LNCAP (cell line): ENCODE measurements around the gene TIAM2.
A peak's percentile ranks its signal among the peaks of the same experiment; 100 is the strongest.

ENCODE experiments used
- CTCF ChIP-seq: fragments of 450-650 bp; IDR thresholded peaks from 2 replicates; pipeline ENCODE4 v1.5.1; 2017; ENCODE audit warnings: mild to moderate bottlenecking

Gene TIAM2

GRCh38 chr6:155173488-155173887, 178.4 kb downstream of the TIAM2 start:
- TF ChIP-seq CTCF, result no peak

GRCh38 chr6:155174576-155175211, 179.6 kb downstream of the TIAM2 start:
- TF ChIP-seq CTCF, result peak; percentile 72

- peak; percentile 74 for TF ChIP-seq CTCF
Observed at GRCh38 chr6:155177363-155177961, 182.3 kb downstream of the TIAM2 start.

GRCh38 chr6:155181498-155181897, 186.4 kb downstream of the TIAM2 start:
- no peak for TF ChIP-seq CTCF

- TF ChIP-seq CTCF, result no peak
Observed at GRCh38 chr6:155182103-155182502, 187.0 kb downstream of the TIAM2 start.

- no peak for TF ChIP-seq CTCF
Observed at GRCh38 chr6:155183095-155183494, 188.0 kb downstream of the TIAM2 start.

GRCh38 chr6:155185544-155185943, 190.4 kb downstream of the TIAM2 start:
- no peak for TF ChIP-seq CTCF
